ENCODE measurements around the gene CACNA2D2.

CACNA2D2 gene

DNA sequence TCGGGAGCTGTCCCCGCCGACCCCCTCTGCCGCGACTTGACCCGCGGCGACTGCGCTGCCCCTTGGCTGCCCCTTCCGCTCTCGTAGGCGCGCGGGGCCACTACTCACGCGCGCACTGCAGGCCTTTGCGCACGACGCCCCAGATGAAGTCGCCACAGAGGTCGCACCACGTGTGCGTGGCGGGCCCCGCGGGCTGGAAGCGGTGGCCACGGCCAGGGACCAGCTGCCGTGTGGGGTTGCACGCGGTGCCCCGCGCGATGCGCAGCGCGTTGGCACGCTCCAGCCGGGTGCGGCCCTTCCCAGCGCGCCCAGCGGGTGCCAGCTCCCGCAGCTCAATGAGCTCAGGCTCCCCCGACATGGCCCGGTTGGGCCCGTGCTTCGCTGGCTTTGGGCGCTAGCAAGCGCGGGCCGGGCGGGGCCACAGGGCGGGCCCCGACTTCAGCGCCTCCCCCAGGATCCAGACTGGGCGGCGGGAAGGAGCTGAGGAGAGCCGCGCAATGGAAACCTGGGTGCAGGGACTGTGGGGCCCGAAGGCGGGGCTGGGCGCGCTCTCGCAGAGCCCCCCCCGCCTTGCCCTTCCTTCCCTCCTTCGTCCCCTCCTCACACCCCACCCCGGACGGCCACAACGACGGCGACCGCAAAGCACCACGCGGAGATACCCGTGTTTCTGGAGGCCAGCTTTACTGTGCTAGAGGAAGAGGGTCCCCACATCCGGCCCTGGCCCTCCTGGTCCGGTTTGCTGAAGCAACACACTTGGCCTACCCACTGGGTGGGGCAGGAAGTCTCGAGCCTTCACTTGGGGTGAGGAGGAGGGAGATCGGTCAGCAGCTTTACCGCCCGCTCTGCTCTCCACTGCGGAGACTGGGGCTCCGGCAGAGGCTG lies 162.7 kb downstream of the CACNA2D2 start, which contains the start of gene RASSF1:
RASSF1 (minus strand) TSS at position 389 of the 882 bp plus-strand sequence; CDS start at position 358, 31 bp downstream.
- peak; percentile 23 to 43 (median 32) for DNase-seq

DNA sequence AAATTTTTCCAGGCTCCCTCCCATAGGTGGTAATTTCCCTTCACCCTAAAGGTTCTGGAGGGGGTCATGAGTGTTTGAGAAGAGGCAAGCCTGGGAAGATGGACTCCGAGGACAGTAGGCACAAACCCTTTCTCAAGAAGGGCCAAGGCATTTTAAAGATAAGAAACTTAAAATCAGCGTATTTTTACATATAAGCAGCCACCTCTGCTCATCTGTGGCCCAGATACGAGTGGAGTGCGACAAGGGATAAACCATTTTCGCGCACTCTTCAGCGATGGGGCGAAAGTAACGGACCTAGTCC lies 163.3 kb downstream of the CACNA2D2 start:
- no peak for DNase-seq

DNA sequence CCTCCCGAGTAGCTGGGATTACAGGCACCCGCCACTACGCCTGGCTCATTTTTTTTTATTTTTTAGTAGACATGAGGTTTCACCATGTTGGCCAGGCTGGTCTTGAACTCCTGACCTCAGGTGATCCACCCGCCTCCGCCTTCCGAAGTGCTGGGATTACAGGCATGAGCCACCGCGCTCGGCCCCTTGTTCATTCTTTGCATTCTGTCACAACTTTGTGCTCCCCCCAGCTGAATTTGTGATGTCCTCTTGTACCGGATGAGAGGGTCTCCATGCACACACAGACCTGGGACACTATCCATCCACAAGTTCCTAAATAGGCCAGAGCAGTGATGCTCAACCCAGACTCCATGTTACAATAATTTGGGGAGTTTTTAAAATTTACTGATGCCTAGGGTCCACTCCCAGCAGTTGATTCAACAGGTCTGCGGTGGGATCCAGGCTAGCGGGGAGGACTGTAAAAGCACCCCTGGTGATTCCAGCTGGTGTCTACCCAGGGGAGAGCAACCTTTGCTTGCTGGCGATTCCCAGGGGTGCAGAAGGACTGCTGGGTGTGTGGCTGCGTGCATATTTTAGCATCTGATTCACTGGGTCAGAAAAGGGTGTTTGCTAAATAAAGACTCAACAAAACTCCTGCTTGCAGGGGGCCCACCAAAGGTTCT lies 163.8 kb downstream of the CACNA2D2 start:
- DNase-seq = no peak

DNA sequence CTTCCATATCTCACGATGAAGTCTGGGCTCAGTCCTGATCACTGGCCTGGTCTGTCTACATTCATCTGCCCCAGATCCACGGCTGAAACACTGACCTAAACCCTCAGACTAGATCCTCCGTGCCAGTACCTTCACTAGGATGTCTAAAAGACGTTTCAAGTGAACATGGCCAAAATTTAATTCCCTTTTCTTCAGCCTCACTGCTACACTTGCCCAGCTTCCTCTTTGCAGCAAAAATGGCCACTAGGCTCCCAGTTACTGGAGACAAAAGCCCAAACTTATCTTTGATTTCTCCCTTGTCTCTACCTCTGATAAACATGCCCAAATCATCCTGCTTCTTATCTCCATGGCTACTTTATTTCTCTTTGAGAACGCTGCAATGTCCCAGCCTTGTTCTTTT lies 164.5 kb downstream of the CACNA2D2 start:
- no peak for DNase-seq

DNA sequence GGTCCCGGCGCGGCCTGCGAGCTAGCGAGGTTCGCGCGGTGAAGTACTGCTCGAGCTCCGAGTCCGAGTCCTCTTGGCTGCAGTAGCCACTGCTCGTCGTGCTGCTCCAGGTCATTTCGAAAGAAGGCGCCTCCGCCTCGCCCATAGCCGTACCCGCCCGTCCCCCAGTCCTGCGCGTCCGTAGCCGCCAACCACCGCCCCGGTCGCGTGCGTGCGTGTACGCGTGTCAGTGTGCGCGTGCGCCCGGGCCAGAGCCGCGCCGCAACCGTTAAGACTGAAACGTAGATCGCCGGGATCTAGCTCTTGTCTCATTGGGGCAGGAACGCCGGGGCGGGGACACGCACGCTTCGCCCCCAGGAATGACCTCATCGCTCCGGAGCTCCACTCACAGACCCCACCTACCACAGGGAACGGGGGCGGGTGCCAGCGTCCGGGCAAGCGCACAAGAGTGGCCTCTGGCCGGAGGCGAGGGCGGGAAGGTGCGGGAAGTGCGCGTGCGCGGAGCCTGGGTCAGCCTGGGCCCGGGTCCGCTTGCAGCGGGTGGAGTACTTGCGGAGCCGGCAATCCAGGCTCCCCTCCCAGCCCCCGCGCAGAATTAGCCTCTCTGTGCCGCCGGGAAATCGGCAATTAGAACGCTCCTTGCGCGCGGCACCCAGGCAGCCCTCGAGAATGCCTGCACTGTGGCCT lies 166.1 kb downstream of the CACNA2D2 start:
- DNase-seq = peak; percentile 81 to 90 (median 85)

DNA sequence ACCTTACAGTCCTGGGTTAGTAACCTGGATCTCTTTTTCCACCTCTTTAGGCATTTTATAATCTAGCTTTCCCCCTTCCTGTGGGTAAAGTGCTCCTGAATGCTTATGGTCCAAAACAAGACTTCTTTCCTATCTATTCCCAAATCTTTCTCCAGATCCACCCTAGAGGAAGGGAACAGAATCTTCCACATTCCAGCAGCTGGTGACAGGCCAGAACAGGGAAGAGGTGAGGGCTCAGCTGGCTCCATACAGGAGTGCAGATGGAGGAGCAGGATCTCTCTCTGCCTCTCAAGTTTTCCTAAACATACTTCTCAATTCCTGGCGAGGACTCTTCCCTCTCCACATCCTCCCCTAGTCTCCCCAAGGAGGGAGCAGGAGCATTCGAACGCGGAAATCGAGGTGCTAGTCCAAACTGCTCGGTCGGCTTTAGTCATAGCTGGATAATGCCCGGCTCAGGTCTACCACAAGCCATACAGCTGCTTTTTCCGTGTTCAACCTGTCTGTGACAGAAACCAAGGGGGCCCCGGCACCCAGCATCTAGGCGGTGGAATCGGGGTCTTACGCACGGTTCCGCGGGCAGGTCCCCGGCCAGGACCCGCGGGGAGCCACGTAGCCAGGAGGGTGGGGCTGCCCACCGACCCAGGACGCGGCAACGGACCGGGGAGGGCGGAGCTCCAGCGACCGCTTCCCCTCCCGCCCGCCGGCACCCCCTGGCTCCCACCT lies 166.8 kb downstream of the CACNA2D2 start:
- DNase-seq = peak; percentile 46 to 66 (median 58)

DNA sequence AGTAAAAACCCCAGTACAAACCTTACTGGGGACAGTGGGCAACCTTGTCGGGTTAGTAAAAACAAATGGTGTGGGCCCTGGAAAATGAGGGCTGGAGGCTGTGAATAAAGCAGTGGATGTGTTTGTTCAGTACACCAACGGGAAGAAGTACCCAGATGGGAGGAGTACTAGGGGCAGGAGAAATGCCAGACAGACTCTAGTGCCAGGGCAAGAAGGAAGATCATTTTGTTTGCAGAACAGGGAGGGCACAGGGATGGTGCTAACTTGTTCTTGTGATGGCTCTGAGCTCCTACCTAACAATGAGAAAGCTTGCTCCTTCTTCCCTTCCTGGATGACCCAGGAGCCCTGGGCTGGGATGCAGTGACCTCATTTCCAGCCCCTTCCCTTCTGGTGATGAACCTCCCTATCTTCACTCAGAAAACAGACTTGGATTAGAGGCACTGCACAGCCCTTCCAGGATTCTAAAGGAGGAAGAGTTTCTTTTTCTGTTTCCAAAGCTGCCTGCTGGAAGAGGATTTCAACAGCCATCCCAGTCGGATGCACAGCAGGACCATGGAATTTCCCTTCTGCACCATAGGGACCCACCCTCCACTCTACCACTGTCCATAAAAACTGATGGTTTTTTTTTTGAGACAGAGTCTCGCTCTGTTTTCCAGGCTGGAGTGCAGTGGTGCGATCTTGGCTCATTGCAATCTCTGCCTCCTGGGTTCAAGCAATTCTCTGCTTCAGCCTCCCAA lies 168.9 kb downstream of the CACNA2D2 start:
- no peak for DNase-seq

DNA sequence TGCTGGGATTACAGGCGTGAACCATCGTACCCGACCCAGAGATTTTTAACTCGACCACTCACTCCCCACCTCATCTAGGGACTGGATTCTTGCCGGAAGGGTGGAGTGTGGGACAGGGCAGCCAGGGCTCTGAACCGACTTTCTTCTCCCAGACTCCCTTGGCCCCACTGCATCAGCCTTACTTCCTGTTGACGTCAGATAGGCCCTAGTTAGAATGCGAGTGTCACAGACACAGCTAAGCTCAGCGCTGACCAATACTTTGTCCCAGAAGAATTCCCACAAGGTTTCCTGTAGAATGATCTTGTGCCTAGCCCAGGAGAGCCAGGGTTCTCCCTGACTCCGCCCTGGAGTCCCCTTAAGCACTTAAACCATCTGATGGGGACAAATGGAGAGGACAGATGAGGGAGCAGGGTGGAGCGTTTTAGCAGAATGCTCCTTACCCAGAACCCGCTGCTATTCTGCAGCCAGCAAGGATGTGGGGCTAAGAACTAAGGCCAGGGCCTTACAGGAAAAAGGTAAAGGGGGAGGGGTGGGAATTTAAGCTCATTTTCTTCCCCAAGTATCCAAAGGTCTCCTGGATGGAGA lies 169.6 kb downstream of the CACNA2D2 start:
- no peak for DNase-seq

DNA sequence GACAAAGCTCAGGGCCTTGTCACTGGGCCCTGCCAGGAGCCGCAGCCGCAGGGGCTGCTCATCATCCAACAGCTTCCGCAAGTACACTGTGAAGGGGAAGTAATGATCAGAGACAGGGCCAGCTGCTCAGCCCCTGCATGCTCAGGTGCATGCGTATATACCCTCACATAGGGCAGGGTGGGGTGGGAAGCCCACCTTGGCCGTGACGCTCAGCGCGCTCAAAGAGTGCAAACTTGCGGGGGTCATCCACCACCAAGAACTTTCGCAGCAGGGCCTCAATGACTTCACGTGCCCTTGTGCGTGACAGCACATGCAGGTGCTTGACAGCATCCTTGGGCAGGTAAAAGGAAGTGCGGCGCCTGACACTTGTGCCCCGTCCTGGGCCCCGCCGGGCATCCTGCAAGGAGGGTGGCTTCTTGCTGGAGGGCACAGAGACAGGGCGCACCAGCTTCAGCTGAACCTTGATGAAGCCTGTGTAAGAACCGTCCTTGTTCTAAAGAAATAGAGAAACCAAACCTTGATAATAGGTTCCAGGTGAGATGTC lies 172.0 kb downstream of the CACNA2D2 start:
- no peak for DNase-seq

DNA sequence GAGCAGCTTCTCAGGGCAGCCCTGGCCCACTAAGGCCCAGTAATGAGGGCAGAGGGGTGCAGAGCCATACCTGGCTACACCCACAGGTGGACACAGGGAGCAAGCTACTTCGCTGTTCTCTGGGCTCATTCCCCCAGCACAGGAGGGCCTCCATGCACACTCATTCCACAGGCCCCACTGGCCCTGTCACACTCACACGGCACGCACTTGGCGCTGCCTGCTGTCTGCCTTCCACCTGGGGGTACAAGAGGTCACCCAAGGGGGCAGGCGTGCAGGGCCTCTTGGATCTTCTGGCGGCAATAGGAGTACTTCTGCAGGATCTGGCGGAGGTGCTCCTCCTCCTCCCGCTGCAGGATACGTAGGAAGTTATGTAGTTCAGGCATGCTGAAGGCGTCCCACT lies 173.1 kb downstream of the CACNA2D2 start:
- DNase-seq = no peak

DNA sequence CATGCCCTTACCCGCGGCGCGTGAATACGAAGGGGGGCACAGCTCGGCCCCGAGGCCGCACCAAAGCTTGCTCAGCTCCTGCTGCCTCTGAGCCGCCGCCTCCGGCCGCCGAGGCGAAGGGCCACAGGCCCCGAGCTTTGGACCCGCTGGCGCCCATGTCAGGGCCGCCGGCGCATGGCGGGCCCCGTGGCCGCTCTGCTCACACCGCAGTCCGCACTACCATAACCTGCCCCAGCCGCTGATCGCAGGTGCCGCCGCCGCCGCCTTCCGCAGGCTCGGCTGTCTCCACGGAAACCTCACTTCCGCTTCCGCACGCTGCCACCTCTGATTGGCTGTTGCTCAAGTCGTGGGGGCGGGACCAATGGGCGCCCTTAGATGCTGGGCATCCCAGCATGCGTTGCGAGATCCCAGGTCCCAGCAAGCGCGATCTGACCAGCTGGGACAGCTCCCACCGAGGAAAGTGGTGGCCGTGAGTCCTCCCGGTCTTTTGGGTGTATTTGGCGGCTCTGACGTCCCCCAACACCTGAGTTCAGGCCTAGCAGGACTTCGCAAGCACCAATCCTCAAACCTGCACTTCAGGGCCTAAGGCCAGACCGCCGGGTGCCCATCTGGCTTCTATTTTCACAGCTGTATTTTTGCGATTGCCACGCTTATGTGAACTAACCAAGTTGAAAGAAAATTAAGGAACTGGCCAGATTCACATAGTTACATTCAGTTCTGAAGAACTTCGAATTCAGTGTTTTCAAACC lies 175.3 kb downstream of the CACNA2D2 start, which contains the start of gene TUSC2:
TUSC2 (minus strand) TSS at position 281 of the 749 bp plus-strand sequence; CDS start at position 157, 124 bp downstream.
- DNase-seq = peak; percentile 83 to 90 (median 86)

DNA sequence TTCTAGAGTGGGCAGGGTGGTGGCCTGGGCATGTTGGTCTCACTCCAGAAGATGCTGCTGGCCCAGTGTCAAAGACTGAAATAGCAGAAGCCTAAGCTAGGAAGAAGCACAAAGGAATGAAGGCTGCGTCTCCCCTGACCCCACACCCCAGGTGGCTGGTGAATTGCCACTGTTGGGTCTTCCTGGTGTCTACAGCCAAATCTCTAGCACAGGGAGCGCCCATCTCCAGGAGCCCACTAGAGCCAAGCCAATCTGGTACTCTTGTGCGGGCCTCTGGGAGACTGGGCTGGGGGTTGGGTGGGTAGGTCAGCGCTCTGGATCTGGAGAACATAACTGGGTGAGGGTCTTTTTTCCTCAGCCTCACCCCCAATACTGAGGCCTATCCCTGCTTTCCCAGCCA lies 176.3 kb downstream of the CACNA2D2 start:
- DNase-seq = no peak

DNA sequence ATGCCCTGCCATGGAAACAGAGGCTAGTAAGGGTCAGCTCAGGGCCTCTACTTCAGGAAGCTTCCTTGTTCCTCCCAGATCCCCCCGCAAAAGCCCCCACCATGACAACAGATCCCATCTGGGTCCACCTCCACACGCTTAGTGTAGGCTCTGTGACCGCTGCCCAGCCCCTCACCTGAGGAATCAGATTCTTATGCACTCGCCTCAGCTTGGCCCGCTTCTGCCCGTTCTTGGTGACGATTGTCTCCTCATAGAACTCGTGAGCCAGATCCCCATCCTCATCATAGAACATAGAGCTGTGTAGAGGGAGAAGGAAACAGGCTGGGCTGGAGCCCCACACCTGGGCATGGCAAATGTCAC lies 177.3 kb downstream of the CACNA2D2 start:
- no peak for DNase-seq

DNA sequence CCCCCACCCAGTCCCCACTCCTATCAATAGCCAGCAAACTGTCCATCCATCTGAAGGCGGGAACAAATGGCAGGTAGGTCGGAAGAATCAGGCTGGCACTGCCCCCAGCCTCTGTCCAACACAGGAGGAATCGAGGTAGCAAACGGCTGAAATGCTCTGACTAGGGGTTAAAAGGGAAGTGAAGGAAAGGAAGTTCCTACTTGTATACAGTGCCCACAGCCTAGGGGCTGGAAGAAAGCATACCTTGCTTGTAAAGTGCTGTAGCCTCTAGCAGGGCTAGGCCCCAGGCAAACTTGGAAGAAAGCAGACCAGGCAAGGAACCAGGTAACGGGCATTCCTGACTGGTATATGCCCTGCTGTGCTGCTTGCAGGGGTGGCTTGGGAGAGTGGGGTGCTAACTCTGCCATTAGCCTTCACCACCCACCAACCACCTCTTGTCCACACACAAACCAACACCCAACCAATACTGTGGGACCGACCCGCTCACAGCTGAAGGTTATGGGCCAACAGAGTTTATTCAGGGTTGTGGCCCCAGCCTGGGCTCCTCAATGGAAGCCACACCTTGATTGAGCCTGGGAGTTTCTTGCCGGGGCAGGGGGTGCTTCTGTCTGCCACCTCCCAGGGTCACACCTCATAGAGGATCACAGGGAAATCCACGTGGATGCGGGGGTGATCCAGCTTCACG lies 177.8 kb downstream of the CACNA2D2 start:
- no peak for DNase-seq

DNA sequence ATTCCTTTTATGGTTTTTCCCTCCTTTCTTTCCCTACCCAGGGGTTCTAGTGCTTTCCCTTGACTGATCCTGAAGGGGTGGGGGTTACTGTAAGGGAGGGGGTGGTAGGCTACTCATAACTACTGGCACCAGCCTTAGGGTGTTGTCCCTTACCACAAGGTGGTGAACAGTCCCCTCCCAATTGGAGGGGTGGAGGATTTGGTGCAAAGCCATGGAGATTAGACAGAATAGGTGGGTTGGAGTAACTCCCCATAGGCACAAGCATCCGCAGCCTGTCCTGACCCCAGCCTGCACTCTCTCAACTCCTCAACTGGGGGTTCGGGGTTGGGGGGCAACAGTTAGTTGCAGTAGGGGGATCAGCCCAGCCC lies 178.3 kb downstream of the CACNA2D2 start:
- no peak for DNase-seq

DNA sequence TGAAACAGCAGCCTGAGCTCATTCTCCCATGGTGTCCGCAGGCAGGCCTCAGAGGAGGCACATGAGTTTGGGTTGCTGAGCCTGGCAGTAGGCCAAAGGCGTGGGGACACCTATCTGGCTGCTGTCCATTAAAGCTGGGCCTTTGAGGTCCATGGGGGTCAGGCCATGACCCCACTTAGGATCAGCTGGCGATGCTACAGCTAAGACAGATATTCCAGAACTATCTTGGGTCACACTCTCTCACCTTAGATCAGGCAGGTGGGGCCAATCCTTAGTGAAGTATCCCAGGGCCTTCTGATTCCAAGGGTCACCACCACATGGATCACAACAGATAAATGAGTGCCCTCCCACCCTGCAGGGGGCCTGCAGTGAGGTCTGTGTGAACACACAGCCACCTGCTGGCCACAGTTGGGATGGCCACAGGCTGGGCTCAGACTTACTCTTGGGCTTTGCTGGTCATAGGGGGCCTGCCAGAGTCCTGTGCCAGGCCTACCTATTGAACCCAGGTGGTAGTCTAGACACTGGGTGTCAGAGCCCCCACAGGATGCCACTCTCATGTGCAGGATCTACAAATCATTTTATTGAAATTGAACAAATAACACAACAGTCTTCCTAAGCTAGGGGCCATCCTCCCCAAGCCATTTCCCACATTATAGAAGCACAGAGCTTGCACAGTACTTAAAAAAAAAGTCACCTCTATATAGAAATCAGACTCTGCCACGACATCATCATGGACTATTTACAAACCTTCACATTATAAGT lies 178.9 kb downstream of the CACNA2D2 start:
- DNase-seq = peak in 3 of 4 experiments; percentile 30 to 43 (median 35)

DNA sequence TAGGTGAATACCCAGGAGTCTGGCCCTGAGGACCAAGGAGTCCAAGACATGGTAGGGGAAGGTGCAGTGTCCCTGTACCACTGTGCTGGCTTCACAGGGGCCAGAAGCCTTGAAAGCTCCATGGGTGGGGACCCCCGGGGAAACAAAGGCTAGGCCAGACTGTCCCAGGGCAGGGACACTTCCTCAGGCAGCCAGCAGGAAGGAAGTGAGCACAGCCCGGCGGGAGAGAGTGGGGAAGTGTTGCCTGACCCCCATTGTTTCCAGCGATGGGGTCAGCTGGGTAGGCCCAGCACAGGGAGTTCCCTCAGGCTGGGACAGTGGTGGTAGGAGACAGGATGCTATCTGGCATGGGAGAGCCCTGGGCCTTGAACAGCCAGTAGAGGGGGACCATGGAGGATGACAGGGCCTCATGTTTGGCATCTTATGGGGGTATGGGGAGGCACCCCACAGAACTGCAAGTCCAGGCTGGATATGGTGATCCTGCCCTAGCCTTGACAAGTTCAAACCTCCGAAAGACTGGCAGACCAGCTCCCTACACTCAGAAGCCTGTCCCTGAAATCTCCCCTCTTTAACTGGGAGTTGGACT lies 179.7 kb downstream of the CACNA2D2 start:
- DNase-seq = no peak

DNA sequence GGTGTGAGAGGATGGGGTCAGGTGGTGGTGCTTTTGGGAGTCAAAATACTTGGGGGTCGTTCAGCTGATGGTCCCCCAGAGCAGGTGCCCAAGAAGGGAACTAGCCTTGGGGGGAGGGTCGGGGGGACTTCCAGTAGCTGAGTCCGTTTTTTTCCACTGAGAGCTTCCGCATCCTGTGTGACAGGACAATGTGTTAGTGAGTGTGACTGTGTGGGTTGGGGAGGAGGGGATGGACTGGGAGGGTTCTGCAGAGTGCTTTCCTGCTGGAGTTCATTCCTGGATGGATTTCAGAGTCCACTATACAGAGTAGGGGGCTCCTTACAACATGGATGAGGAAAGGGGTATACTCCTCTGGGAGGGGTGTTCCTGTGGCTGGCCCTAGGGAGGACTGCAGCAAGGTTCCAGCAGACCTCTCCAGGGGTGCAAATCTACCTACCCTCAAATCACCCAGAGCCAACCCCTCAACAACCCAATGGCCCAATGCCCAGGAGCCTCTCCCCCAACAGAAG lies 180.3 kb downstream of the CACNA2D2 start:
- no peak for DNase-seq

All from activated CD4-positive, CD25-positive, alpha-beta regulatory T cell (primary cell).